B cell (primary cell): Measurements from ENCODE around the gene TTLL10. TPM values are rescaled to one million over a fixed set of nuclear protein-coding genes. Genes with fewer than 3 reads are reported as not detected.
A peak's percentile ranks its signal among the peaks of the same experiment; 100 is the strongest.

ENCODE experiments used
- ATAC-seq: fragments of 200-7000 bp; cut with Tn5 transposase; one replicate; pipeline ENCODE4 v1.10.0; 2021; ENCODE audit warnings: low read depth, mild to moderate bottlenecking, moderate number of reproducible peaks, moderate library complexity
- CTCF ChIA-PET: fragments of 350-600 bp; sonication (Branson Sonifier 250); formaldehyde crosslinking; loops from one replicate; lab custom pipeline; 2021; ENCODE audit warnings: antibody characterized with exemption, inconsistent platforms; lab: Charles Lee
- POLR2A ChIA-PET: fragments of 350-600 bp; sonication (Branson Sonifier 250); formaldehyde crosslinking; loops from one replicate; lab custom pipeline; 2021; ENCODE audit warnings: antibody characterized with exemption; lab: Charles Lee
- DNase-seq: peaks from one replicate; pipeline ENCODE4 v3.0.0; 2013
- H2AFZ ChIP-seq: 2 replicates; pipeline ENCODE4 v1.6.1; 2012; ENCODE audit warnings: mild to moderate bottlenecking, low read depth, low read length; ENCODE audit not compliant: insufficient read depth, poor library complexity, severe bottlenecking
- H3K27ac ChIP-seq, 2 donors: 1 replicate in 1 of 2; 2 replicates in 1 of 2; pipeline ENCODE4 v1.5.1; 2012 to 2013; ENCODE audit warnings: low read length in 2 of 2, mild to moderate bottlenecking in 2 of 2, moderate library complexity in 1 of 2
- H3K27me3 ChIP-seq, 4 experiments: fragments of 200-600 bp in 1 of 4; sonication (generic) in 1 of 4; replicated peaks in 1 of 4; 1 replicate in 2 of 4; 2 replicates in 2 of 4; pipeline versions ENCODE4 v1.6.1 to v1.7.0; 2013 to 2016; ENCODE audit warnings: low read length in 3 of 4, mild to moderate bottlenecking in 2 of 4, mixed read lengths in 1 of 4, moderate library complexity in 1 of 4; ENCODE audit not compliant: insufficient read depth in 4 of 4, control insufficient read depth in 3 of 4; ENCODE audit errors: control extremely low read depth in 1 of 4
- H3K36me3 ChIP-seq, 2 experiments: replicated peaks in 1 of 2; 1 replicate in 1 of 2; 2 replicates in 1 of 2; pipeline versions ENCODE4 v1.6.1 to v1.7.1; 2013; ENCODE audit warnings: low read length in 1 of 2; ENCODE audit not compliant: insufficient read depth in 2 of 2, control insufficient read depth in 1 of 2; ENCODE audit errors: control extremely low read depth in 1 of 2, extremely low read depth in 1 of 2
- H3K4me1 ChIP-seq, 2 donors: fragments of 200-600 bp in 1 of 2; sonication (generic) in 1 of 2; 1 replicate in 1 of 2; 2 replicates in 1 of 2; pipeline versions ENCODE4 v1.5.1 to v1.6.1; 2013 to 2017; ENCODE audit warnings: low read length in 2 of 2; ENCODE audit not compliant: control insufficient read depth in 2 of 2, insufficient read depth in 2 of 2
- H3K4me2 ChIP-seq: replicated peaks from 2 replicates; pipeline ENCODE3; 2012; ENCODE audit warnings: mild to moderate bottlenecking, low read depth, low read length; ENCODE audit not compliant: poor library complexity, severe bottlenecking
- H3K4me3 ChIP-seq, 5 experiments: fragments of 200-600 bp in 1 of 5; sonication (generic) in 1 of 5; 1 replicate in 3 of 5; 2 replicates in 2 of 5; pipeline versions ENCODE4 v1.5.1 to v1.7.0; 2011 to 2016; ENCODE audit warnings: low read length in 4 of 5, mild to moderate bottlenecking in 4 of 5, low read depth in 2 of 5, control low read depth in 1 of 5, moderate library complexity in 1 of 5; ENCODE audit not compliant: insufficient read depth in 1 of 5; ENCODE audit errors: control extremely low read depth in 1 of 5, extremely low read depth in 1 of 5
- H3K79me2 ChIP-seq: fragments of 200-600 bp; sonication (generic); one replicate; pipeline ENCODE4 v1.6.0; 2016; ENCODE audit warnings: low read length; ENCODE audit not compliant: control insufficient read depth, insufficient read depth
- H3K9ac ChIP-seq: fragments of 200-600 bp; sonication (generic); 2 replicates; pipeline ENCODE4 v1.6.1; 2017; ENCODE audit warnings: mild to moderate bottlenecking, low read length, moderate library complexity
- H3K9me3 ChIP-seq, 3 donors: one replicate each; pipeline versions ENCODE4 v1.6.1 to v1.7.1; 2013; ENCODE audit warnings: low read length in 2 of 3; ENCODE audit not compliant: control insufficient read depth in 2 of 3, insufficient read depth in 1 of 3; ENCODE audit errors: control extremely low read depth in 1 of 3
- H4K20me1 ChIP-seq: 2 replicates; pipeline ENCODE4 v1.6.0; 2012; ENCODE audit warnings: mild to moderate bottlenecking, low read length; ENCODE audit not compliant: insufficient read depth, control insufficient read depth, poor library complexity, severe bottlenecking
- H3K27ac Mint-ChIP-seq: one replicate; pipeline ENCODE4 v1.8.0; 2021; ENCODE audit warnings: mixed read lengths
- H3K27me3 Mint-ChIP-seq: one replicate; pipeline ENCODE4 v1.8.0; 2021; ENCODE audit warnings: mixed read lengths
- H3K4me1 Mint-ChIP-seq: one replicate; pipeline ENCODE4 v1.8.0; 2021; ENCODE audit warnings: mixed read lengths
- H3K4me3 Mint-ChIP-seq: one replicate; pipeline ENCODE4 v1.8.0; 2021; ENCODE audit warnings: mixed read lengths
- H3K9me3 Mint-ChIP-seq: one replicate; pipeline ENCODE4 v1.8.0; 2022; ENCODE audit warnings: mixed read lengths; ENCODE audit not compliant: insufficient read depth
- EZH2 ChIP-seq: IDR thresholded peaks from 2 replicates; pipeline ENCODE4 v1.6.1; 2012; ENCODE audit warnings: borderline replicate concordance, low read depth, mild to moderate bottlenecking, moderate library complexity, low read length; ENCODE audit not compliant: insufficient read depth, poor library complexity, severe bottlenecking
- WGBS: methylation state at CpG from one replicate; pipeline ENCODE4 v1.1.5; 2013; ENCODE audit warnings: missing lambda C conversion rate; ENCODE audit not compliant: insufficient coverage; 5-methylcytosine and 5-hydroxymethylcytosine counted together
- intact Hi-C: fragments of 100-400 bp; cut with micrococcal nuclease; formaldehyde crosslinking; loops from one replicate; pipeline ENCODE4 v1.10.0; 2022
- polyA plus RNA-seq: library from polyadenylated mRNA; depleted of rRNA; stranded (reverse); fragments of >200 nt; gene quantifications from 2 replicates; pipeline ENCODE4 v1.2.3, GENCODE V29; 2012
- total RNA-seq, 2 donors: library from RNA; stranded (reverse); fragments of 120-200 nt in 1 of 2; gene quantifications; 1 replicate in 1 of 2; 2 replicates in 1 of 2; pipeline versions ENCODE4 v1.2.3 to v1.2.4, GENCODE V29; 2013 to 2022
- TF ChIP-seq, protein P1 (sequence below): fragments of 200-600 bp; IDR thresholded peaks from one replicate; pipeline ENCODE4 v1.8.0; 2022; ENCODE audit warnings: antibody characterized with exemption, mild to moderate bottlenecking

TTLL10 gene
- total and polyA plus RNA-seq, 2 donors (not counting 1 experiment from before 2014, with no cell fraction given), result 0.37 to 0.45 TPM

- H3K9ac ChIP-seq, result peak overlapping the region; percentile 45
- ChIA-PET CTCF (interaction anchor here (1.2 to 5.3 kb wide), 2 partner anchors 49 to 60 kb away, joined by 3 to 31 read pairs; no protein-coding TSS in a partner anchor), POLR2A (interaction anchor here (0.7 to 2.6 kb wide), 8 partner anchors 9 to 49 kb away, joined by 3 to 15 read pairs (median 4); no protein-coding TSS in a partner anchor)
- no peaks in the 10 kb centered on the region for H3K36me3 ChIP-seq
- H3K27me3 ChIP-seq, result peaks cover 0 to 24% (median 9%) of the 10 kb centered on the region in 4 experiments
- Mint-ChIP-seq H3K27ac (peak overlapping the region; percentile 90), H3K9me3 (no peaks in the 10 kb centered on the region), H3K4me1 (peaks cover 47% of the 10 kb centered on the region), H3K4me3 (peak overlapping the region; percentile 83), H3K27me3 (peaks cover 5% of the 10 kb centered on the region)
- H3K4me3 ChIP-seq, result peak overlapping the region in 2 of 5 experiments; percentile 33 to 34
- no peak overlapping the region for H3K27ac ChIP-seq
- intact Hi-C loops, result loop anchor here (5.0 kb wide), 1 partner anchor 49 kb away; no protein-coding TSS in a partner anchor
- no peaks in the 10 kb centered on the region for H3K79me2 ChIP-seq
- H4K20me1 ChIP-seq, result no peaks in the 10 kb centered on the region
- peaks cover 0 to 13% (median 0%) of the 10 kb centered on the region in 3 donors for H3K9me3 ChIP-seq
- TF ChIP-seq, protein P1, sequence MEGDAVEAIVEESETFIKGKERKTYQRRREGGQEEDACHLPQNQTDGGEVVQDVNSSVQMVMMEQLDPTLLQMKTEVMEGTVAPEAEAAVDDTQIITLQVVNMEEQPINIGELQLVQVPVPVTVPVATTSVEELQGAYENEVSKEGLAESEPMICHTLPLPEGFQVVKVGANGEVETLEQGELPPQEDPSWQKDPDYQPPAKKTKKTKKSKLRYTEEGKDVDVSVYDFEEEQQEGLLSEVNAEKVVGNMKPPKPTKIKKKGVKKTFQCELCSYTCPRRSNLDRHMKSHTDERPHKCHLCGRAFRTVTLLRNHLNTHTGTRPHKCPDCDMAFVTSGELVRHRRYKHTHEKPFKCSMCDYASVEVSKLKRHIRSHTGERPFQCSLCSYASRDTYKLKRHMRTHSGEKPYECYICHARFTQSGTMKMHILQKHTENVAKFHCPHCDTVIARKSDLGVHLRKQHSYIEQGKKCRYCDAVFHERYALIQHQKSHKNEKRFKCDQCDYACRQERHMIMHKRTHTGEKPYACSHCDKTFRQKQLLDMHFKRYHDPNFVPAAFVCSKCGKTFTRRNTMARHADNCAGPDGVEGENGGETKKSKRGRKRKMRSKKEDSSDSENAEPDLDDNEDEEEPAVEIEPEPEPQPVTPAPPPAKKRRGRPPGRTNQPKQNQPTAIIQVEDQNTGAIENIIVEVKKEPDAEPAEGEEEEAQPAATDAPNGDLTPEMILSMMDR, result no peak
- no peak for TF ChIP-seq EZH2
- H3K4me2 ChIP-seq, result peak overlapping the region; percentile 77
- 56% methylated on average over 7 of the region's 12 CpGs for WGBS
- peak overlapping the region; percentile 31 for H2AFZ ChIP-seq
- DNase-seq (no peak), ATAC-seq (no peak)
- peaks cover 56 to 69% of the 10 kb centered on the region in 2 donors for H3K4me1 ChIP-seq
These were observed 2.5 kb upstream of the TTLL10 start for GRCh38 chr1:1171161-1171545.
